Activated naive CD4-positive, alpha-beta T cell (primary cell): Measurements from ENCODE around the gene CYSLTR2.
"Not testable (repeated sequence)": the region's sequence is repeated elsewhere in the genome, so short reads cannot be mapped to it uniquely, and the experiment has no call there.

Source experiments
- DNase-seq, 4 experiments: peaks; one replicate each; lab custom pipeline; 2025; lab: John Stamatoyannopoulos, UW

CYSLTR2 gene

DNA sequence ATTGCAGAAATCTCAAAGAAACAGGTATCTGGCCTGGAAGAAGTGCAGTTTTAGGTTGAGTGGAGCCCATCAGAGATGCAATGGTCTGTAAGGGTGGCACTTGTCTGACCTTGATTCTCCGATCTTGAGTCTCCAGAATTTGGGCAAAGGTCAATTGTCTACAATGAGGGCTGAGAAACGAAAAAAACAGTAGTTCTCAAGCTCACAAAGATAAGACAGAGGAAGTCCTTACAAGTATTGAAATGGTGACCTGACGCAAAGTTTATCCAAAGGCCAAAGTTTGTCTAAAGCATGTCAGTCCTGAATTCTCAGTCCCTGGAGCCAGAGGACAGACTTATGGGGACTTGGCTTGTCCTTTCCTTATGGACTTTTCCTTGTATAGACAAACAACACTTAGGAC is 40.3 kb downstream of the CYSLTR2 start:
- DNase-seq = no peak

GRCh38 chr13:48695776-48696175 is 42.0 kb downstream of the CYSLTR2 start:
- no peak for DNase-seq

DNA sequence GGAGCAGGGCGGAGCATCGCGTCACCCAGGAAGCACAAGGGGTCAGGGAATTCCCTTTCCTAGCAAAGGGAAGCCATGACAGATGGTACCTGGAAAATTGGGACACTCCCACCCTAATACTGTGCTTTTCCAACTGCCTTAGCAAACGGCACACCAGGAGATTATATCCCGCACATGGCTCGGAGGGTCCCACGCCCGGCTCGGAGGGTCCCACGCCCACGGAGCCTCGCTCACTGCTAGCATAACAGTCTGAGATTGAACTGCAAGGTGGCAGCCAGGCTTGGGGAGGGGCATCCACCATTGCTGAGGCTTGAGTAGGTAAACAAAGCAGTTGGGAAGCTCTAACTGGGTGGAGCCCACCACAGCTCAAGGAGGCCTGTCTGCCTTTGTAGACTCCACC is 42.9 kb downstream of the CYSLTR2 start:
- not testable (repeated sequence) for DNase-seq

DNA sequence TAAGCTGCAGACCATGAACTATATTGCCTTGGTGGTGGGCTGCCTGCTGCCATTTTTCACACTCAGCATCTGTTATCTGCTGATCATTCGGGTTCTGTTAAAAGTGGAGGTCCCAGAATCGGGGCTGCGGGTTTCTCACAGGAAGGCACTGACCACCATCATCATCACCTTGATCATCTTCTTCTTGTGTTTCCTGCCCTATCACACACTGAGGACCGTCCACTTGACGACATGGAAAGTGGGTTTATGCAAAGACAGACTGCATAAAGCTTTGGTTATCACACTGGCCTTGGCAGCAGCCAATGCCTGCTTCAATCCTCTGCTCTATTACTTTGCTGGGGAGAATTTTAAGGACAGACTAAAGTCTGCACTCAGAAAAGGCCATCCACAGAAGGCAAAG is 53.7 kb downstream of the CYSLTR2 start:
- no peak for DNase-seq

- DNase-seq = no peak
Observed at GRCh38 chr13:48708764-48709163, 55.0 kb downstream of the CYSLTR2 start.

DNA sequence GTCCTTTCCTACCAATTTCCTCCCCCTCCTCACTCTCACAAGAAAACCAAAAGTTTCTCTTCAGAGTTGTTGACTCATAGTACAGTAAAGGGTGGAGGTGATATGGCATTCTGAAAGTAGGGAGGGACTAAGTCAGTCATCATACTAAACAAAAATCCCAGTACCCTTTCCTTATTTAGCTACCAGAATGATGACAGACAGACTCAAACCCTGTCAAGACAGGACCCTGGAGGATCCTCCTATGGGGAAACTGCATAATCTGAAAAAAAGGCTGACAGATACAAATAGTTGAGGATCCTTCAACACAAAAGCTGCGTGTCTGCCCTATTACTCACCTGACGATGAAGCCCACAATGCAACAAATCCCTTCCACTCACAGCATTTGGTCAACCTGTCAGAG is 55.5 kb downstream of the CYSLTR2 start:
- DNase-seq = no peak

DNA sequence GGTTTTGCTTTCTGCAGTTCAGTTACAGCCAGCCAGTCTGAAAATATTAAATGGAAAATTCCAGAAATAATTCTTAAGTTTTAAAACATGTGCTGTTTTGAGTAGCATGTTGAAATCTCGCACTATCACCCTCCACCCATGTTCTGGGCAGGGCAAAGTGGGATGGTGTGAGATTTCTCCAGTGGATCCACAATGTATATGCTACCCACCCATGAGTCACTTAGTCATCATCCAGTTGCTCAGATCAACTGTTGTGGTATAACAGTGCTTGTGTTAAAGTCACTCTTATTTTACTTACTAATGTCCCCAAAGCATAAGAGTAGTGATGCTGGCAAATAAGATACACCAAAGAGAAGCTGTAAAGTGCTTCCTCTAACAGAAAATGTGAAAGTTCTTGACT is 56.4 kb downstream of the CYSLTR2 start:
- DNase-seq = no peak

DNA sequence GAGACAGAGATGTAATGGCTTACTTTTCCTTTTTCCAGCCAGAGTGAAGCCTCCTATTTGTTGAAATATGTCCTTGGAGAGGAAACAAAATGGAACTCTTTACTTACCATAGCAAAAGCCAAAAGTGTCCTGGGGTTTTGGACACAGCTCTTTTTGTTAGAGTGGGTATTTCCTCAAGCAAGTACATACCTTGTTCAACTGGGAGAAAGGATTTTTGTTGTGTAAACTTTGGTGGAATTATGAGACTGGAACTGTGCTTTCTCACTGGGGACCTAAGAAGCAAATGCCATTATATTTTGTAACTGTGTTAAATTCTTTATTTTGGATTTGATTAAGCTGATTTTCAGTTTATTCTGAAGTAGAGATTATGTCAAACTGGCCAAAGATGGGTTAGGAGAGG is 58.4 kb downstream of the CYSLTR2 start:
- DNase-seq = no peak

GRCh38 chr13:48715977-48716376 is 62.2 kb downstream of the CYSLTR2 start:
- no peak for DNase-seq

DNA sequence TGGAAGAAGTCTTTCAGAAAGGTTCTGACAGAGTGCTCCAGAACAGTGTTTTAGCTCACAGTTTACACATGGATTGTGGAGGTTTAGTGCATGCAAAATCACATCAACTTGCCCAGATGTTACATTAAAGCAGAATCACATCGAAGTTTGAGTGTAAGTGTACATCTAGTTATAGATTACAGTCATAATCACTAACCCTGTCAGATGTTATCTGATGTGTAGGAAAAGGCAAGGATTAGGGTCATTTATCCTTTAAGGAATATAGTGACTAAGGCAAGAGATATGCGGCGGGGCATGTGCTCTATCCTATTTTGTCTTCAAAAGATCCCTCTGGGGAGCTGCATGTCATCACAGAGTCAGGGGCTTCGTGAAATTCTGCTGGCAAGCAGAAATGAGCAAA is 66.9 kb downstream of the CYSLTR2 start:
- DNase-seq = no peak

- DNase-seq = no peak
Observed at GRCh38 chr13:48723168-48723567, 69.4 kb downstream of the CYSLTR2 start.

DNA sequence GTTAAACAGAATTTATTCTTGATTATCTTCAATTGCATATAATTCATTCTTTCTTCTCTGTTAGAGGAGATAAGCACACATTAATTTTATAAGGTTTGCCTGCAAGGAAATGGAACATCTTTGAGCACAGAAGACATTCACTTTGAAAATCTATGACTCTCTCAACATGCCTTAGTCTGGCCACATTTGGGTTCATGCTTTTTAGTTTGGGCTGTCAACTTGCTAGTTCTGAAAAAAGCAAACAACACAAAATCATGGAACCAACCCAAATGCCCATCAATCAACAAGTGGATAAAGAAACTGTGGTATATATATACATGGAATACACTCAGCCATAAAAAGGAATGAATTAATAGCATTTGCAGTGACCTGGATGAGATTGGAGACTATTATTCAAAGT is 71.5 kb downstream of the CYSLTR2 start:
- DNase-seq = no peak

DNA sequence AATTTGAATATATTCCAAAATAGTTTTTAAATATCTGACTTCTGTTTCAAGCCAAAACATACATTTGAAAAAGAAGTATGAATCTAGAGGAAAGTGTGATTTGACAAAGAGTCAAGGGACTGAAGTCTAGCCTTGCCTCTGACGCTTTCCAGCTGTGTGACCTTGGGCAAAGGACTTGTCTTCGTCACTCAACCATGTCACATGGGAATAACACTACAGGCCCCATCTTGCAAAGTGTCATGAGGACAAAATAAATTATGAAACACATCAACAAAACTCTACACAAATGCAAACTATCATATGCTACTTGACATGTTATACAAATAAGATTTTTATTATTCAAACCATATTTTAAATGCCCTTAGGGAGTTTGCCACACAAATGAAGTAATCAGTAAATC is 73.0 kb downstream of the CYSLTR2 start:
- no peak for DNase-seq

- no peak for DNase-seq
Observed at GRCh38 chr13:48727241-48728011, 73.7 kb downstream of the CYSLTR2 start.

DNA sequence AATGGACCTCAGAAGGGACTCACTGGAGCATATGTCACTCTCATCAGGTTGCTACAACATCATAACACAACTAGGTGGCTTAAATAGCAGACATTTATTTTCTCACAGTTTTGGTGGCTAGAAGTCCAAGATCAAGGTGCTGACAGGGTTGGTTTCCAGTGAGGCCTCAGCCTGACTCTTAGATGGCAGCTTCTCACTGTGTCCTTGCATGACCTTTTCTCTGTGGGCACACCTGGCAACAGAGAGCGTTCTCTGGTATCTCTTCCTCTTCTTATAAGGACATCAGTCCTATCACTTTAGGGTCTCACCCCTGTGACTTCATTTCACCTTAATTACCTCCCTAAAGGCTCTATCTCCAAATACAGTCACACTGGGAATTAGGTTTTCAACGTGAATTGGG is 74.5 kb downstream of the CYSLTR2 start:
- DNase-seq = no peak

- no peak for DNase-seq
Observed at GRCh38 chr13:48728876-48729275, 75.1 kb downstream of the CYSLTR2 start.

GRCh38 chr13:48729856-48730255 is 76.1 kb downstream of the CYSLTR2 start:
- no peak for DNase-seq

GRCh38 chr13:48731001-48731658 is 77.4 kb downstream of the CYSLTR2 start:
- DNase-seq = no peak

- DNase-seq = peak in 3 of 4 experiments; percentile 18 to 50 (median 44)
Observed at GRCh38 chr13:48731957-48732569, 78.3 kb downstream of the CYSLTR2 start.

- DNase-seq = no peak
Observed at GRCh38 chr13:48733739-48734335, 80.1 kb downstream of the CYSLTR2 start.

- DNase-seq = no peak
Observed at GRCh38 chr13:48735571-48735970, 81.8 kb downstream of the CYSLTR2 start.

DNA sequence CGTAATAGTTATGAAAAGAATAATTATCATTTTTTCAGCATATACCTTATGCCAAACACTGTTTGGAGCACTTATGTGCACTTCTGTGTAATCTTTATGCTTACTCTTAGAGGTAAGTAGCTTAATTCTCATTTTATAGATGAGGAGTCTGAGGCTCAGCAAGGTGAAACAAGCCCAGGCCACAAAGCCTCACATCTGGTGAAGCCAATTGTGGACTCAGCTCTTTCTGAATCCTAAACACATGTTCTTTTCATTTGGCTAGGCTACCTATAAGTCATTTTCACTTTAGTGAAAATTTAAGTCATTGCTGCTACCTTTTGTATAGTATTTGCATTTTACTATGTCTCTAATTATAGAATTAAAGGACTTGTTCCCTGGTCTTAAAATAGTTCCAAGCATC is 84.0 kb downstream of the CYSLTR2 start:
- DNase-seq = no peak

DNA sequence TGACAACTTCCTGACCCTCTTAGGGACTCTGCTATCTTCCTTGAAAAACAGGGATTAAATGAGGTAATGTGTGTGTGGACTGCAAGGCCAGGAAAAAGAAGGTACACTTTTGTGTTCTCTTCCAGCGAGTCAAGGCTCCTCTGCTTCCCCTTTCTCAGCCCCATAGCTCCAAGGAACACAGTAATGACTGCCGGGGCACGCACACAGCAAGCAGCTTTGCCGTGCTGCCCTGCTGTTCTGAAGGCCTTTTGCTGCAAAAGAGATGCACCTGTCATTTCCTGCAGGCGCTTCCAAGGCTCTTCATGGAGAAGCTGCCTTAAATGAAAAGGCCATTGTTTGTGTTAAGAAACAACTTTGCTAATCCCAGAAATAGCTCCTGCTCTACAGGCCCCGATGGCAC is 84.6 kb downstream of the CYSLTR2 start:
- DNase-seq = no peak
